Retinal pigment epithelial cell (primary cell): ENCODE results near the gene MACROH2A1.

ENCODE experiments used
- DNase-seq: peaks from one replicate; pipeline ENCODE4 v3.0.0-alpha.2; 2010; ENCODE audit warnings: low read depth
- H3K4me3 ChIP-seq: 2 replicates; pipeline ENCODE4 v1.5.1; 2011; ENCODE audit warnings: mild to moderate bottlenecking, low read length, control low read depth, moderate library complexity
- CTCF ChIP-seq: conservative IDR thresholded peaks from 2 replicates; pipeline ENCODE4 v1.5.1; 2011; ENCODE audit warnings: low read depth, low read length, control low read depth, inconsistent platforms

Gene MACROH2A1

GRCh38 chr5:135440916-135441315, 41.9 kb upstream of the MACROH2A1 start:
- no peak overlapping the region for H3K4me3 ChIP-seq
- TF ChIP-seq CTCF = no peak
- no peak for DNase-seq

DNA sequence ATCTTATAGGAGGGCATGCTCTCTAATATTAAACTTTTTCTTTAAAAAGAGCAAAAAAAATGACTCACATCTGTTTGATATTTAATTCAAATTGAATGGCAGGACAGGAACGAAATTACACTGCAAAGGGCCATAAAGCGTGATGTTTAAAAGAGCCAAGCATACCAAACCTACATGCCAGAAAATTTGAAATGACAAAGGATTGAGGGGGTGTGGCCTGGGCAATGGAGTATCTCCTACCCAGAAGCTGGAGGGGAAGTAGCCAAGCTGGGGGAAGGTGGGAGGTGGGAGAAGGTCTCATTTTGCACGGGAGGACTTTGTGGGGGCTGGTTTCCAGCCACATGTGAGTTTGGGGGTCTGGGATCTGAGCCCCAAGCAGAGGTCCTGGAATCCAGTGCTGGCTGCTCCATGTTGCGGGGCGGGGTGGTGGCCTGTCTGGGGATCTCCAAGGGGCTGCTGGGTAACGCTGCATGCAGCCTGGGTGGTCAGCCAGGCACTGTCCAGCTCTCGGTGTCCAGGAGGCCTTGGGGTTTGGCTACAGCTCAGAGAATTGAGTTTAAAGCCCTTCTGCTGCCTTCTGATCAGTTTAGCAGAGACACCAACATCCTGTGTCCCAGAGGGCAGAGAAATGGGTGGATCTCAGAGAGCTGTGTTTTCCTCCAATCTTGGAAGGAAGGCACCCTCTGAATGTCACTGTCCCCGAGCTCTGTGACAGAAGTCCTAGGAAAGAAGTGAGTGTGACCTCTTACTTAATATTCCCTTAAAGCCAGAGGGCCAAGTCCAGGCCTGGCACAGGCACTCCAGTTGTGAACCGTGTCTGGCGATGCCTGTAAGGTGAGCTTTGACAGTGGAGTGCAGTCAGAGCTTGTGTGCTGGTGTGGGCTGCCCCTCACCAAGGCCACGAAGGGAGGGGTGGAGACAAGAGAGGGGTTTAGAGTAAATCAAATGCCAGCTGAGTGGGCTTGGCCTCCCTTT, 40.5 kb upstream of the MACROH2A1 start:
- DNase-seq = no peak
- H3K4me3 ChIP-seq = no peak overlapping the region
- no peak for TF ChIP-seq CTCF

DNA sequence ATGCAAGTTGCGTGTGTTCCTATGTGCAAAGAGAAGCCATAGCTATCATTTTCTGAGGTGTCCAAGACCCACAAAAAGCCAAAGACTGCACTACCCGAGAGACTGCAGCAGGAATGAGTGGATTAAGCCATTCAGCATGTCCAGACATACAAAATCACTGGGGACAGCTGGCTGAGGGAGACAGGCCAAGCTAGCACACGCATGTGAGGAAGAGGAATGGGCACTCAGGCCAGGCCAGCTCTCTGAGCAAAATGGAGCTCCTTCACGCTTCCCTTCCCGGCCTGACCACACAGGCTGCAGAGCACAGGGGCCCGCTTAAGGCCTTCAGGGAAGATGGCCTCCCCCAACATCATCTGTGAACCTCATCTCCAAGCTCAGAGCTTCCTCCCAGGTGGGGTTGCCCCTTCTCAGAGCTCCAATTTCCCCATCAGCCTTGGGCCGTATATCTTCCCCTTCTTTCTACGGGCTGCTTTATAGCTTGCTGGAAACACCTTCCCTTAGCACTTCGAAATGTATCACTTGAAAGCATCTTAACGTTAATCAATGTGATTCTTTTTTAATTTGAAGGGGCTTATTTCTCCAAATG, 39.7 kb upstream of the MACROH2A1 start:
- no peak for TF ChIP-seq CTCF
- H3K4me3 ChIP-seq = no peak overlapping the region
- DNase-seq = no peak

- no peak overlapping the region for H3K4me3 ChIP-seq
- peak; percentile 98 for DNase-seq
- no peak for TF ChIP-seq CTCF
Observed at GRCh38 chr5:135437796-135438560, 38.9 kb upstream of the MACROH2A1 start.

GRCh38 chr5:135437422-135437795, 38.4 kb upstream of the MACROH2A1 start:
- no peak for DNase-seq
- no peak for TF ChIP-seq CTCF
- no peak overlapping the region for H3K4me3 ChIP-seq

DNA sequence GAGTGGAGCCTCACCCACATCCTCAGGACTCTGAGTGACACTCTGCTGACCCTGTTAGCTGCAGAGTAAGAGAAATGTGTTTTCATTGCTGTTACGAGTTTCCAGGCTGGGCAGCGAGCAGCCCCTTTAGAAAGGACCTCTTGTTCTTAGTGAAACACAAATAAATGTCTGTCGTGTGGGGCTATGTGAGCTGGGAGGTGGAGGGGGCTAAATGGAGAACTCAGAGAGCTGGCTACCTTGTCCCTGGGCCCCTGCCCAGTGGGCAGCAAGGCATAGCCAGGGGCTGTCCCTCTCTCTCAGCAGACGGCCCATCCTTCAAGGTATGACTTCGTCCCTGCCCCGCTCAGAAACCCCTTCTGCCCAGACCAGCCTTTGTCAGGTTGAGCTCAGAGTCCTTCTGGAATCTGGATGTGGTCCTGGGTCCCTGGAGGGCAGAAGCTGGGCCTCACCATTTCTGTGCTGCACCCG, 38.0 kb upstream of the MACROH2A1 start:
- no peak overlapping the region for H3K4me3 ChIP-seq
- no peak for DNase-seq
- TF ChIP-seq CTCF = no peak
